Karpas-422 (cell line): ENCODE data around the gene GALNT17. TPM values are rescaled to one million over a fixed set of nuclear protein-coding genes. Genes with fewer than 3 reads are reported as not detected.

Experiments
- DNase-seq: peaks from one replicate; pipeline ENCODE4 v3.0.0-alpha.2; 2015
- H2AFZ ChIP-seq: fragments of 200-600 bp; sonication (generic); 2 replicates; pipeline ENCODE4 v1.6.1; 2014; ENCODE audit warnings: antibody characterized with exemption, low read length, mixed read lengths
- H3K27ac ChIP-seq: fragments of 200-600 bp; sonication (generic); 2 replicates; pipeline ENCODE4 v1.5.1; 2014; ENCODE audit warnings: mild to moderate bottlenecking, low read length, moderate library complexity
- H3K27me3 ChIP-seq: fragments of 200-600 bp; sonication (generic); 2 replicates; pipeline ENCODE4 v1.6.1; 2014; ENCODE audit warnings: low read length, mixed read lengths
- H3K36me3 ChIP-seq: fragments of 200-600 bp; sonication (generic); 2 replicates; pipeline ENCODE4 v1.6.1; 2014; ENCODE audit warnings: low read length, mixed read lengths; ENCODE audit not compliant: insufficient read depth
- H3K4me1 ChIP-seq: fragments of 200-600 bp; sonication (generic); 2 replicates; pipeline ENCODE4 v1.6.1; 2014; ENCODE audit warnings: mild to moderate bottlenecking, low read length, mixed read lengths
- H3K4me2 ChIP-seq: fragments of 200-600 bp; sonication (generic); 2 replicates; pipeline ENCODE4 v1.6.1; 2014; ENCODE audit warnings: low read length, low read depth, mild to moderate bottlenecking; ENCODE audit not compliant: poor library complexity, severe bottlenecking
- H3K4me3 ChIP-seq: fragments of 200-600 bp; sonication (generic); 2 replicates; pipeline ENCODE4 v1.5.1; 2014; ENCODE audit warnings: mild to moderate bottlenecking, antibody characterized with exemption, low read length, mixed read lengths
- H3K79me2 ChIP-seq: fragments of 200-600 bp; sonication (generic); 2 replicates; pipeline ENCODE4 v1.6.1; 2014; ENCODE audit warnings: mild to moderate bottlenecking, low read length, mixed read lengths
- H3K9ac ChIP-seq: fragments of 200-600 bp; sonication (generic); 2 replicates; pipeline ENCODE4 v1.6.0; 2014; ENCODE audit warnings: low read length
- H3K9me2 ChIP-seq: fragments of 200-600 bp; sonication (generic), shearing (Covaris generic); replicated peaks from 2 replicates; pipeline ENCODE4 v1.6.0; 2014; ENCODE audit warnings: mild to moderate bottlenecking, low read length, moderate library complexity; ENCODE audit not compliant: insufficient read depth
- H3K9me3 ChIP-seq: fragments of 300-700, 200-600 bp; sonication (generic); 2 replicates; pipeline ENCODE4 v1.6.1; 2014; ENCODE audit warnings: low read length, mixed read lengths
- H4K20me1 ChIP-seq: fragments of 200-600 bp; sonication (generic); 2 replicates; pipeline ENCODE4 v1.6.1; 2014; ENCODE audit warnings: mild to moderate bottlenecking, antibody characterized with exemption, low read length, low read depth; ENCODE audit not compliant: insufficient read depth
- total RNA-seq: library from RNA; depleted of rRNA; stranded (reverse); fragments of >200 nt; shearing (Covaris generic); gene quantifications from 2 replicates; pipeline ENCODE4 v1.2.3, GENCODE V29; 2014; ENCODE audit warnings: low replicate concordance

GALNT17 gene
- total RNA-seq, 1 experiment from 2014 or later = not detected

DNA sequence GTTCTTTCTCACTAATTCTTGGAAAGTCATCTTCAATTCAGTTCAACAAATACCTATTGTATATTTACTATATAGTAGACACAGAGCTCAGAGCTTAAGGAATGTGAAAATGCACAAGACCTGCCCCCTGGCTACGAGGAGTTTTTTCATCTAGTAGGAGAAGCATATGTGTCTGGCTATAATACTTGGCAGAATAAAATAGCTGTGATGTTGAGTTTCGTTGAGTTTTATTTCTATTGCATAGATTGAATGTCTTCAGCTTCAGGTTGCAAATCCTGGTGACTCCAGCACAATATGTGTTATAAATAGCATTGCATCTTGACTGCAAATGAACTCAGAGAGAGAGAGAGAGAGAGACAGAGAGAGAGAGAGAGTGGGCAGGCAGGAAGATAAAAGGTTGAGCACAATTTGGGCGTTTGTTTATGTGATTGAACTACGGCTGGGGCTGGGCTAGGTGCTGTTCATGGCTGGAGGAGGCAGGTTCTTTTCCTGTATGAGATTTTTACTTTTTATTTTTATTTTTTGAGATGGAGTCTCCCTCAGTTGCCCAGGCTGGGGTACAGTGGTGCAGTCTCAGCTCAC is 229.6 kb downstream of the GALNT17 start:
- H4K20me1 ChIP-seq = no peaks in the 10 kb centered on the region
- no peak overlapping the region for H3K4me2 ChIP-seq
- no peaks in the 10 kb centered on the region for H3K79me2 ChIP-seq
- H3K9ac ChIP-seq = no peak overlapping the region
- no peak overlapping the region for H3K4me3 ChIP-seq
- no peak overlapping the region for H3K27ac ChIP-seq
- H3K4me1 ChIP-seq = no peaks in the 10 kb centered on the region
- H3K27me3 ChIP-seq = no peaks in the 10 kb centered on the region
- no peaks in the 10 kb centered on the region for H3K36me3 ChIP-seq
- no peak for DNase-seq
- H3K9me3 ChIP-seq = no peaks in the 10 kb centered on the region; the same call in 1 of the 2 replicates
- H3K9me2 ChIP-seq = no peaks in the 10 kb centered on the region
- H2AFZ ChIP-seq = no peak overlapping the region

DNA sequence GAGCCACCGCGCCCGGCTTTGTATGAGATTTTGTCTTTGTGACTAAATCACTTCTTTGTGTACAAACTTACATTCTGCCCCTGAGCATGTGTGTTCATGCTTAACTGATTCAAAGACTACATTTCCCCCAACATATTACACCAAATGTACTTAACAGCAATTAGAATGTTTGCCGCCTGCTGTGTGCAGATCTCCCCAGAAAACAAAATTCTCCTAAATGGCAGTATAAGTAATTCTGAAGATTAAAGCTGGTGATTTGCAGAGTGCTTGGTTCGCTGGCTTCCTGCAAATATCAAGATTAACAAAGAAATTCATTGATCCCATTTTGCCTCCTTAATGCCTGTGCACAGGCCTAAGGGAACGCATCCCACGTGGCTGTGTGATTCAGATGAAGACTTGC is 230.3 kb downstream of the GALNT17 start:
- Histone ChIP-seq H3K4me2 (no peak overlapping the region), H4K20me1 (no peaks in the 10 kb centered on the region), H3K36me3 (no peaks in the 10 kb centered on the region), H3K27ac (no peak overlapping the region), H3K9me2 (no peaks in the 10 kb centered on the region), H3K79me2 (no peaks in the 10 kb centered on the region), H2AFZ (no peak overlapping the region), H3K4me3 (no peak overlapping the region), H3K27me3 (no peaks in the 10 kb centered on the region), H3K9me3 (no peaks in the 10 kb centered on the region; the same call in 1 of the 2 replicates), H3K9ac (no peak overlapping the region), H3K4me1 (no peaks in the 10 kb centered on the region)
- DNase-seq = no peak

DNA sequence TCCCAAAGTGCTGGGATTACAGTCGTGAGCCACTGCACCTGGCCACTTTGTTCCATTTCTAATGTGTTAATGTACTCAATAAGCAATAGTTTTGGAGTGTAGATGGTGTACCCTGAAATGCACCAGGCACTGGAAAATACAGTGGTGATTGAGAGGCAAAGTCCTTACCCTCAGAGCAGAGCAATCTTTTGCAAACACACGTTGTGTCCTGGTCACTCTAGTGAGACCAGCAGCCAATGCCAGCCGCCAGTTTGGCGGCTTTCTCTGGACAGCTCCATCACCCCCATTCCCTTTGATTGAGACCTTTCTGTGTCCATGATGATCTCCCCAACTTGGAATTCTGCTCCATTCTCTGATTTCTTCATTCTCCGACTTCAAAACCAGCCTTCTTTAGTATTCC is 231.3 kb downstream of the GALNT17 start:
- Histone ChIP-seq H3K36me3 (no peaks in the 10 kb centered on the region), H3K9me2 (no peaks in the 10 kb centered on the region), H3K9ac (no peak overlapping the region)

DNA sequence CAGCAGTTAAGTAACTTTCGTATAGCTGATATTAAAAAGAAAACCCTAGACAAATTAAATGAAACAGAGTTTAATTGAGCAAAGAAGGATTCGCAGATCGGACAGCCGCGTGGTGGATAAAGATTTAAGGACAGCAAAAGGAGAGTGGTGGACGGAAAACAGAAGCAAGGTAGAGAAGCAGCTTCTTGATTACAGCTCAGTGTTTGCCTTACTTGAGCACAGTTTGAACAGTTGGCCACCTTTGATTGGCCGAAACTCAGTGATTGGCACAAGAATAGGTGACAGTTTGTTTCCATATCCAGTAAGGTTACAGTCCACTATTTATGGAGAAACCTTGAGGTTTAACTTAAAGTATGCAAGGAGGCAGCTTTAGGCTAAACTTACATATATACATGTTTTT is 231.7 kb downstream of the GALNT17 start:
- no peak overlapping the region for H3K4me2 ChIP-seq
- no peaks in the 10 kb centered on the region for H3K27me3 ChIP-seq
- no peaks in the 10 kb centered on the region for H3K36me3 ChIP-seq
- no peaks in the 10 kb centered on the region for H3K4me1 ChIP-seq
- H3K27ac ChIP-seq = no peak overlapping the region
- H3K9me2 ChIP-seq = no peaks in the 10 kb centered on the region
- H3K9ac ChIP-seq = no peak overlapping the region
- no peak overlapping the region for H3K4me3 ChIP-seq
- DNase-seq = no peak
- no peaks in the 10 kb centered on the region for H3K79me2 ChIP-seq
- H4K20me1 ChIP-seq = no peaks in the 10 kb centered on the region
- no peak overlapping the region for H2AFZ ChIP-seq
- H3K9me3 ChIP-seq = no peaks in the 10 kb centered on the region; the same call in 1 of the 2 replicates

More for the DNA sequence above, 231.3 kb downstream of the GALNT17 start:
- no peaks in the 10 kb centered on the region for H3K79me2 ChIP-seq
- no peak overlapping the region for H2AFZ ChIP-seq
- H3K4me1 ChIP-seq = no peaks in the 10 kb centered on the region
- DNase-seq = no peak
- no peak overlapping the region for H3K4me2 ChIP-seq
- no peaks in the 10 kb centered on the region; the same call in 1 of the 2 replicates for H3K9me3 ChIP-seq
- no peaks in the 10 kb centered on the region for H3K27me3 ChIP-seq
- no peak overlapping the region for H3K27ac ChIP-seq
- H3K4me3 ChIP-seq = no peak overlapping the region
- no peaks in the 10 kb centered on the region for H4K20me1 ChIP-seq

DNA sequence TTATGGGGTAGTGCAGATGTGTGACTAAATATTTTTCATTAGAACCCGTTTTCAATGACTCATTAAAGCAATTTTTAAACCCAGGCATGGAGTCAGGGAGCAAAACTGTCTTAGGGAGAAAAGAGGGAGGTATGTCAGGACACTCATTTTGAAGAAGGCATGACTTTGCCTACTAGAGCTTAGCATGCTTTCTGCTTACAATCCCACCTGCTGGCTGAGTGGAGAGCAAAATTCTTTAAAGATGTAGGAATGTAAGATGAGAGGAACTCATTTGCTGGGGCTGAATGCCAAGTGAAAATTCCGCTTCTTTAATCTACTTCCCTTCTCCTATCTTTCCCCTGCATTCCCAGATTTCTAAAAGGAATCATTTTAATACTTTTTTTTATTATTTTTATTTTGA is 232.6 kb downstream of the GALNT17 start:
- H3K4me2 ChIP-seq = no peak overlapping the region
- no peaks in the 10 kb centered on the region for H3K4me1 ChIP-seq
- no peaks in the 10 kb centered on the region for H3K9me2 ChIP-seq
- DNase-seq = no peak
- no peak overlapping the region for H3K4me3 ChIP-seq
- H3K36me3 ChIP-seq = no peaks in the 10 kb centered on the region
- no peak overlapping the region for H3K27ac ChIP-seq
- no peaks in the 10 kb centered on the region for H3K9me3 ChIP-seq
- no peaks in the 10 kb centered on the region for H3K79me2 ChIP-seq
- H2AFZ ChIP-seq = no peak overlapping the region
- H4K20me1 ChIP-seq = no peaks in the 10 kb centered on the region
- H3K27me3 ChIP-seq = no peaks in the 10 kb centered on the region
- H3K9ac ChIP-seq = no peak overlapping the region

DNA sequence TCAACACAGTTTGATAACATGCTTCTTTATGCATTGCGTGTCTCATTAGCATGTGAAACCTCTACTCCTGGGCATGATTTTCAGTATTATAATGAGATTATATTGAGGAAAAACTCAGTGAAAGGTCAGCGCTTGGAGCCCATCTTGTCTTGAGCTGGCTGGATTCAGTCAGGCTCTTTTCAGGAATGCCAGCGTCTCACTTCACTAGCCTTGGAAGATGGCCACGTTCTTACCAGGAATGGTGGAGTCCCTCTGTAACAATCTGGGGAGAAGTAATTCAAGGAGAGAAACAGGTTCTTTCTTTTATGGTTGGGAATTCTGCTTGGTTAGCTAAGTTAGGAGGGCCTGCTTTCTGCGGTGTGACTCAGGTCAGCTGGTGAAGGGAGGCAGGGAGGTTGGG is 241.0 kb downstream of the GALNT17 start:
- H3K79me2 ChIP-seq = no peaks in the 10 kb centered on the region
- H3K4me2 ChIP-seq = no peak overlapping the region
- no peaks in the 10 kb centered on the region for H4K20me1 ChIP-seq
- no peak overlapping the region for H2AFZ ChIP-seq
- H3K4me1 ChIP-seq = no peaks in the 10 kb centered on the region
- H3K9me3 ChIP-seq = peaks cover 8% of the 10 kb centered on the region
- no peaks in the 10 kb centered on the region for H3K36me3 ChIP-seq
- no peak for DNase-seq
- no peak overlapping the region for H3K27ac ChIP-seq
- no peak overlapping the region for H3K9ac ChIP-seq
- H3K27me3 ChIP-seq = no peaks in the 10 kb centered on the region
- H3K4me3 ChIP-seq = no peak overlapping the region
- no peaks in the 10 kb centered on the region for H3K9me2 ChIP-seq

DNA sequence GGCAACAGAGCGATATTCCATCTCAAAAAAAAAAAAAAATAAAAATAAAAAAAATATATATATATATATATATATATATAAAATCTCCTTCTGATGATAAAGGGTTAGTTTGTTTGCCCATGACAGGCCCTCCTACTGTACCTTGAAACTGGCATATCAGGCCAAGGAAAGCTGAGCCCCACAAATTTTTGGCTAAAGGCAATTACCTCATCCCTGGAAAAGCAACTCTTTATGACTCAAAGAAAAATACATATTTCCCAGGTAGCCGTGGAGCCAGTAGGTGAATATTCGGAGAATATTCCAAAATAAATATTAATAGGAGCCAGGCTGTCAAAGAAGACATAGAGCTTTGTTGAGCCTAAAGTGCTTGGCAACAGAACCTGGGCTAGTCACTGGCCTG is 245.1 kb downstream of the GALNT17 start:
- H3K4me2 ChIP-seq = no peak overlapping the region
- no peaks in the 10 kb centered on the region; the same call in 1 of the 2 replicates for H3K36me3 ChIP-seq
- DNase-seq = no peak
- no peak overlapping the region for H3K9ac ChIP-seq
- H3K4me3 ChIP-seq = no peak overlapping the region
- no peaks in the 10 kb centered on the region for H4K20me1 ChIP-seq
- no peaks in the 10 kb centered on the region for H3K4me1 ChIP-seq
- no peak overlapping the region for H2AFZ ChIP-seq
- H3K27me3 ChIP-seq = no peaks in the 10 kb centered on the region
- H3K79me2 ChIP-seq = no peaks in the 10 kb centered on the region
- peaks cover 8% of the 10 kb centered on the region for H3K9me3 ChIP-seq
- no peaks in the 10 kb centered on the region for H3K9me2 ChIP-seq
- no peak overlapping the region for H3K27ac ChIP-seq

DNA sequence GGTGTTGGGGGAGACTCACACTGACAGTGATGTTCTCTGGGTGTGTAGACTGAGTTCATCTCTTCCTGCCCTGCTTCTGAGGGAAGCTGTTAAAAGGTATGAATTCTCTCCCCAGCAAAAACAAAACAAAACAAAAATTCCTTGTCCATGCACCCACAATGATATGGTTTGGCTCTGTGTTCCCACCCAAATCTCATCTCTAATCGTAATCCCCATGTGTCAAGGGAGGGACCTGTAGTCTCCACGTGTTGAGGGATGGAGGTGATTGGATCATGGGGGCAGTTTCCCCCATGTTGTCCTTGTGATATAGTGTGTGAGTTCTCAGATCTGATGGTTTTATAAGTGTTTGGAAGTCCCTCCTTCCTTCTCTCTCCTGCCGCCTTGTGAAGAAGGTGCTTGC is 245.5 kb downstream of the GALNT17 start:
- H3K9me2 ChIP-seq = no peaks in the 10 kb centered on the region
- peaks cover 8% of the 10 kb centered on the region for H3K9me3 ChIP-seq
- no peaks in the 10 kb centered on the region for H3K4me1 ChIP-seq
- no peak overlapping the region for H3K4me2 ChIP-seq
- no peaks in the 10 kb centered on the region for H3K27me3 ChIP-seq
- H3K9ac ChIP-seq = no peak overlapping the region
- H3K27ac ChIP-seq = no peak overlapping the region
- H3K36me3 ChIP-seq = no peaks in the 10 kb centered on the region; the same call in 1 of the 2 replicates
- no peak overlapping the region for H2AFZ ChIP-seq
- DNase-seq = no peak
- no peak overlapping the region for H3K4me3 ChIP-seq
- H3K79me2 ChIP-seq = no peaks in the 10 kb centered on the region
- no peaks in the 10 kb centered on the region for H4K20me1 ChIP-seq
